ENCODE results near the gene TET2.
"Not testable (repeated sequence)": the region's sequence is repeated elsewhere in the genome, so short reads cannot be mapped to it uniquely, and the experiment has no call there.

TET2 gene

DNA sequence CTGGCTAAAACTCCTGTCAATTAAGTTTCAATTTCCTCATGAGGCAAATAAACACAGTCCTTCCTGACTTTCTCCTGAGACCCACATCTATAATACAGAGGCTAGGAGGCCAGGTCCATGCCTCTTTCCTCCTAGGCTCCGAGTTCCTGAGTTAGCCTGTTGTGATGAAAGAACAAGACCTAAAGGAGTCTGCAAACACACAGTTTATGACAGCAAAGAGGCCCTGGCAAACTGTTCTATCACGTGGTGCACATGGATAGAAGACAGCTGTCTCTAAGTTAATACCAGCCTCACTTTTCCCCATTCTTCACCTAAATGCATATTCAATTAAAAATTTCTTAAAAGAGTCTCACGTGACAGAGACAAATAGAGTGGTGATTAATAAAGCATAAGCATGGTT, 145.2 kb downstream of the TET2 start:
- DNase-seq = no peak

DNA sequence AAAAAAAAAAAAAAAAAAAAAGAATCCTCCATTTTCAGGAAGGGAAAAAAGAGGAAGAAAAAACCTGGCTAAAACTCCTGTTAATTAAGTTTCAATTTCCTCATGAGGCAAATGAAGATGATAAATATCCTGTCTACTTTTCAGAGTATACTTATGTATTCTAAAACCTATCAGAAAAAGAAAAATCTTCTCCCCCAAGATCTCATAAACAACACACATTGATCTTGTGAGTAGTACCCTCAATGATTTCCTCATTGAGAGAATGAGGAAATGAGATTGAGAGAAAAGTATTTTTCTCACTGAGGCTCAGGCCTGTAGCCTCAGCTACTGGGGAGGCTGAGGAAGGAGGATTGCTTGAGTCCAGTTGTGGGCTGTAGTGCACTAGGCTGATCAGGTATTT, 146.7 kb downstream of the TET2 start:
- DNase-seq = peak; percentile 7 to 64 (median 46)

DNA sequence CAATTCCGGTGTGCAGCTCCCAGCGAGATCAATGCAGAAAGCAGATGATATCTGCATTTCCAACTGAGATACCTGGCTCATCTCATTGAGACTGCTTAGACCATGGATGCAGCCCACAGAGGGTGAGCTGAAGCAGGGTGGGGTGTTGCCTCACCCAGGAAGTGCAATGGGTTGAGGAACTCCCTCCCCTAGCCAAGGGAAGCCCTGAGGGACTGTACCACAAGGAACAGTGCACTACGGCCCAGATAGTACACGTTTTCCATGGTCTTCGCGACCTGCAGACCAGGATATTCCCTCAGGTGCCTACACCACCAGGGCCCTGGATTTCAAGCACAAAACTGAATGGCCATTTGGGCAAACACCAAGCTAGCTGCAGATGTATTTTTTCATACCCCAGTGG, 150.0 kb downstream of the TET2 start:
- DNase-seq = peak in 2 of 4 experiments; percentile 41 to 45

DNA sequence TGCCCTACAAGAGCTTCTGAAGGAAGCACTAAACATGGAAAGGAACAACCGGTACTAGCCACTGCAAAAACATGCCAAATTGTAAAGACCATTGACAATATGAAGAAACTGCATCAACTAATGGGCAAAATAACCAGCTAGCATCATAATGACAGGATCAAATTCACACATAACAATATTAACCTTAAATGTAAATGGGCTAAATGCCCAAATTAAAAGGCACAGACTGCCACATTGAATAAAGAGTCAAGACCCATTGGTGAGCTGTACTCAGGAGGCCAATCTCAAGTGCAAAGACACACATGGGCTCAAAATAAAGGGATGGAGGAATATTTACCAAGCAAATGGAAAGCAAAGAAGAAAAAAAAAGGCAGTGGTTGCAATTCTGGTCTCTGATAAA, 152.4 kb downstream of the TET2 start:
- DNase-seq = not testable (repeated sequence)

DNA sequence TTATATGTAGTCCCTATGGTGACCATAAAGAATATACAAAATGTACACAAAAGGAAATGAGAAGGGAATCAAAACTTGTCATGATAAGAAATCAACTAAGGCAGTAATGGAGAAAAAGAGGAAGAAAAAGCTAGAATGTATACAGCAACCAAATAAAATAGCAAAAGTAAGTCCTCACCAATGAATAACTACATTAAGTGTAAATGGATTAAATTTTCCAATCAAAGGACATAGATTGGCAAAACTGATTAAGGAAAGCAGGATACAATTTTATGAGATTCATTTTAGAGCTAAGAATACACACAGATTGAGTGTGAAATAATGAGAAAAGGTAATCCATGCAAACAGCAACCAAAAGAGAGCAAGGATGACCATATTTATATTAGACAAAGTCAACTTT, 157.4 kb downstream of the TET2 start:
- no peak for DNase-seq

DNA sequence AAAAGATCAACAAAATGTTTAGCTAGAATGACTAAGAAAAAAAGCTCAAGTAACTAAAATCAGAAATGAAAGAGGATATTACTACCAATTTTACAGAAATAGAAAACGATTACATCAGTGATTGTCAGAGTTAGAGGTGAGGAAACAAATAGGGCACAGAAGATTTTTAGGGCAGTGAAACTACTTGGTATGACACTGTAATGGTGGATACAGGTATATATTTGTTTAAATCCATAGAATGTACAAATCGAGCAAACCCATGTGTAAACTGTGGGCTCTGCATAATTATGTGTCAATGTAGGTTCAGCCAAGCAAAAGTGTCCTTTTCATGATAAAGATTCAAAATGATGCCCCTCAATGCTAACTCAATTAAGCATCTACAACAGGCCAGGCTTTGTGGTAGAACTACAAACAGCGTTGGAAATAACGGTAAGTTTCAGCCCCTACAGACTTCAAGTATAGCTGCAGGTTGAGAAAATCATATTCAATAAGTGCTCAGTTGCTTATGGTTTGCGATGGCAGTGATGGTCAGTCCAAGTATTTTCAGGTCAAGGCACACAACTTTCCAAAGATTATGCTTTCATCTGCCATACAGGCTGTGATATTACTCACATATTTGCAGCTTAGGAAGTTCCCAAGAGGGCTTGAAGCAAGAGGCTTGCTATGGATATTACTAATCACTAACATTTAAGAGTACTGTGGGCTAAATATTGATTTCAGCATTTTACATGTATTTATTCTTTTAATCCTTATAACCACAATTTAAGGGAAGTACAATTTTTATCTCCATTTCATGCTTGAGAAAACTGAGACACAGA, 158.6 kb downstream of the TET2 start:
- DNase-seq = peak in 3 of 4 experiments; percentile 8 to 67 (median 64)

DNA sequence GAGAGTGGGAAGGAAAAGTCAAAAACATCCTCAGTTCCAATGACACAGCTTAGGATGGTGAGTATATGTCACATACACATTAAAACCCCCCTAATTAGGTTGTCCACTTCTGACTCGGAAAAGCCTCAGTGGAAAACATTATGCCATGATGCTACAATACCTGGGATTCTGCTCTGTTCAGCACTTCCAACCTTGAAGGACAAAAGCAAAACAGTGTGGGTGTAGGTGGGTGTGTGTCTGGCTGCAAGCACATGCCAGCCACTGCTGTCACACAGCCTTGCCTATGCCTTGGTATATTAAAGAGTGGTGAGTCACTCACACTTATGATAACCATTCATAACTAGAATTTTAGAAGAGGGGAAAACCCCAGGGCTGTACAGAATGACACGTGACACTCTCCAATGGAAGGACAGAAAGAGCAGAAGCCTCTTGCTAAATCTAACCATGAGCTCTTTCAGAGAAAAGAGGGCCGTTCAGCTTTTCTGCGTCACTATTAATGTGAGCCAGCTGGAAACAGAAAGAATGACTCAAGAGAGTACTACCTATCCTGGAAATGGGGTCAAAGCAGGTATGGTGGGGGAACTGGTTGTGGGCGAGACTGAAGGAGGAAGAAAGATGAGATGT, 159.6 kb downstream of the TET2 start:
- DNase-seq = peak; percentile 69 to 93 (median 86)

DNA sequence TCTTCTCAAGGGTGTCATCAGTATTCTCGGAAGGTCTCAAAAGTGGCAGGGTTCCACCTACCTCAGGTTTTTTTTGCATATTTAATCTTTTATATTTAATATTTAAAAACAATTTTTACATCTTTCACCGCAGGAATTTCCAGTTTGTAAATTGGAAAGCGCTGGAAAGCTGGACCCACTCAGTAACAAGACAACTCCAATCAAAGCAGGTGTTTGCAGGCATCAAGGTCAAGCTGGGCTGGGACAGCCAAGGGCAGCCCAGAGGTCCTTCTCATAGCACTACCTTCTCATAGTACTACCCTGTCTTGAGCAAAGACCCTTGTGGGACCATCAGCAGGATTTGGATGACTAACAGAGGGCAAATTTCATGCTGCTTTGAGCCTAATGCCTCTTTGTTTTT, 160.1 kb downstream of the TET2 start:
- no peak for DNase-seq

DNA sequence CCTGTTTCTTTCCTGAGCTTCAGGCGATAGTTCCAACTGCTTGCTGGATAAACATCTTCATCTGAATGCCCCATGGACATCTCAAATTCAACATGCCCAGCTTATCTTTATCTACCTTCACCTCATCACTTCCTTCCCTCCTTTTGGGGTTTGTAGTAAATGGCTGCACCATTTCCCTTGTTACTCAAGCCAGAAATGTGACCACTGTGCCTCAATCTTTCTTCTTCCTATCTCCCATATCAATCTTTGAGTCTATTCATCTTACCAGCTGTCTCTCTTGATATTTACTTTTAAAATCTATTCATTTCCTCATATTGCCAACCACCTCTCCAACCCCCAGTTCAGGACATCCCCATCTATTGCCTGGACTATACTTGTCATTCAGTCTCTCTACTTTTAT, 171.8 kb downstream of the TET2 start:
- no peak for DNase-seq

DNA sequence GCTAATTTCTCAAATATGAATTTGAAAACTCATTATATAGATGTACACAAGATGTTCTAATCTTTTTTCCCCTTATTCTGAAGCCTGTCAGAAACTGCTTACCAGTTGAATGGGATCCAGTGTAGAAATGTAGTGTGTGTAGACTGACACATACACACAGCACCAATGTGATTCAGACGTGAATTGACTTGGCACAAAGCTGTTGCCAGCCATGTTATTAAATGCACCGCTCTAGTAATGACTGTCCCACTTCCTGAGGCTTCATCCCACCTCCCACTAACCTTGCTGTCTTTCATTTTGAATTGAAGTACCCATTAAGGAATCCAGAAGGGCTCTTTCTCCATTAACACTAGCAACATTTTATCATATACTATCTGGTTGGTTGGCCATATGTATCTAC, 180.5 kb downstream of the TET2 start:
- DNase-seq = no peak

DNA sequence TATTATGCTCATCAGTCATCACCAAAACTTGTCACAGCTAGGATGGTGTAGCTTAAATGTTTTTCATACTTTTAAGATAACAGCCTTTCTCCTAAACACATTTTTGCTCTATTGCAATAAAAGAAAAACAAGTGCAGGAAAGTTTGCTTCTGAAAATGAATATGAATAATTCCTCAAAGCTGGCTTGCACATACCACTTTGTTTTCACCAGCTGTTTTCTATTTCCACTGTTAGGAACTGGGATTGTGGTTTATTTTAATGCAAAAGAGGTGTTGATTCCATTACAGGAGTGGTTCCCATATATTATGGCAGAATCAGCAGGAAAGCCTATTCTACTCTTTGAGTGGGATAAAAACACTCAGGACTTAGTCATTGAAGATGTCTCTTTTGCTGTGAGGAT, 181.3 kb downstream of the TET2 start:
- DNase-seq = no peak

DNA sequence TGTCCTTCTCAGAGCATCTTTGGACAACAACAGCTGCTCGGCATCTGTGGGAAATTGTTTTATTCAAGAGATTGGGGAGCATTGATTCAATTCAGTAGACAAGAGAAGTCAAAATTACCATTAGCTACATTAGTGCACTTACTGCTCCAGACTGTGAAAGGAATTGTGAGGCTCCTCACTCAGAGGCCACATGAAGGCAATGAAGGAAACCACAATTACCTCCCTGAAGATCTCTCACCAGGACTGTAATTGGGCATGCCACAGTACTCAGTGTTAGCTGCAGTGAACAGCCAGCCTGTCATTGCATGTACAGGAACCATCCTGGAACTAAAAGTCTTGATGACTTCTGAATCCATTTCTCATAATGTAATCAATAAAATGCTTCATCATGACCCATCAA, 182.4 kb downstream of the TET2 start:
- DNase-seq = no peak

Measured in suppressor macrophage (primary cell).